HEK293 (cell line): ENCODE measurements around the gene DCANP1.

Experiments used
- ZNF350 ChIP-seq: fragments of 450-650 bp; formaldehyde crosslinking; IDR thresholded peaks from 2 replicates; pipeline ENCODE4 v1.5.0; 2017; ENCODE audit warnings: missing biosample characterization, mild to moderate bottlenecking, missing genetic modification characterization
- ZNF76 ChIP-seq: fragments of 450-650 bp; formaldehyde crosslinking; IDR thresholded peaks from 2 replicates; pipeline ENCODE4; 2016; ENCODE audit warnings: low read depth, missing biosample characterization, missing genetic modification characterization, borderline replicate concordance
- TF ChIP-seq, protein P1 (sequence below): fragments of 450-650 bp; formaldehyde crosslinking; IDR thresholded peaks from 2 replicates; pipeline ENCODE4 v1.5.1; 2016; ENCODE audit warnings: missing biosample characterization, missing genetic modification characterization, low read depth
- TF ChIP-seq, protein P2 (sequence below): sonication (generic); formaldehyde crosslinking; IDR thresholded peaks from 2 replicates; pipeline ENCODE4 v1.8.1; 2022; ENCODE audit warnings: mild to moderate bottlenecking, moderate library complexity, missing genetic modification reagents

DNA sequence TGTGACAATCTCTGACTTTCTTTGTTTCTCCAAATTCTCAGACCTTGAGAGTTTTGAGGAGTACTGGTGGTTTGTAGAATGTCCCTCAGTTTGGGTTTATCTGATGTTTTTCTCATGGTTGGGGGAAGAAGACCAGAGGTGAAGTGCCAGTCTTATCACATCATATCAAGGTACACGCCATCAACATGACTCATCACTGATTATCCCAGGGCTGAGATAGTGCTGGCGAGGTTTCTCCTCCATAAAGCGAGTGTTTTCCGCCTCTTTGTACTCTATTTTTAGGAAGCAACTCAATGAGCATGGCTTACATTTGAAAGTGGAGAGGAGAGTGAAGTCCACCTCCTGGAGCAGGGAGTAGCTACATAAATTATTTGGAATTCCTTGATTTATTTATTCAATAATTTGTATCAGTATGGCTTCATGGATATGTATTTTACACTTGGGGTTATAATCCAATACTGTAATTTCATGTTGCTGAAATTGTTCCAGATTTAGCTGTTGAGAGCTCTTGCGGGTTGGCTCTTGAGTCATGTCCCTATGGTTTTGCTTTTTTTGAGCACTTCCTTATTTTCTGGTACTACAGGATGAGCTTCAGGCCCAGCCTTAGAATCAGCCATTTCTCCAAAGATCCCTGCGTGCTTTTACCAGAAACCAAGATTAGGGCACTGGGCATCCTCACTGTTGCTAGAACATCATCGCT lies 23.9 kb downstream of the DCANP1 start:
- TF ChIP-seq ZNF76 (tag by site-specific recombination) (no peak), ZNF350 (tag by site-specific recombination) (no peak)
- TF ChIP-seq, protein P1, sequence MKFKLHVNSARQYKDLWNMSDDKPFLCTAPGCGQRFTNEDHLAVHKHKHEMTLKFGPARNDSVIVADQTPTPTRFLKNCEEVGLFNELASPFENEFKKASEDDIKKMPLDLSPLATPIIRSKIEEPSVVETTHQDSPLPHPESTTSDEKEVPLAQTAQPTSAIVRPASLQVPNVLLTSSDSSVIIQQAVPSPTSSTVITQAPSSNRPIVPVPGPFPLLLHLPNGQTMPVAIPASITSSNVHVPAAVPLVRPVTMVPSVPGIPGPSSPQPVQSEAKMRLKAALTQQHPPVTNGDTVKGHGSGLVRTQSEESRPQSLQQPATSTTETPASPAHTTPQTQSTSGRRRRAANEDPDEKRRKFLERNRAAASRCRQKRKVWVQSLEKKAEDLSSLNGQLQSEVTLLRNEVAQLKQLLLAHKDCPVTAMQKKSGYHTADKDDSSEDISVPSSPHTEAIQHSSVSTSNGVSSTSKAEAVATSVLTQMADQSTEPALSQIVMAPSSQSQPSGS (tag by site-specific recombination), result no peak
- TF ChIP-seq, protein P2, sequence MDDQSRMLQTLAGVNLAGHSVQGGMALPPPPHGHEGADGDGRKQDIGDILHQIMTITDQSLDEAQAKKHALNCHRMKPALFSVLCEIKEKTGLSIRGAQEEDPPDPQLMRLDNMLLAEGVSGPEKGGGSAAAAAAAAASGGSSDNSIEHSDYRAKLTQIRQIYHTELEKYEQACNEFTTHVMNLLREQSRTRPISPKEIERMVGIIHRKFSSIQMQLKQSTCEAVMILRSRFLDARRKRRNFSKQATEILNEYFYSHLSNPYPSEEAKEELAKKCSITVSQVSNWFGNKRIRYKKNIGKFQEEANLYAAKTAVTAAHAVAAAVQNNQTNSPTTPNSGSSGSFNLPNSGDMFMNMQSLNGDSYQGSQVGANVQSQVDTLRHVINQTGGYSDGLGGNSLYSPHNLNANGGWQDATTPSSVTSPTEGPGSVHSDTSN, result no peak
